ENCODE data around the gene TP53RK. TPM values are rescaled to one million over a fixed set of nuclear protein-coding genes. Genes with fewer than 3 reads are reported as not detected.

The TP53RK gene
- total RNA-seq, 1 experiment from 2014 or later, result 19.2 TPM

DNA sequence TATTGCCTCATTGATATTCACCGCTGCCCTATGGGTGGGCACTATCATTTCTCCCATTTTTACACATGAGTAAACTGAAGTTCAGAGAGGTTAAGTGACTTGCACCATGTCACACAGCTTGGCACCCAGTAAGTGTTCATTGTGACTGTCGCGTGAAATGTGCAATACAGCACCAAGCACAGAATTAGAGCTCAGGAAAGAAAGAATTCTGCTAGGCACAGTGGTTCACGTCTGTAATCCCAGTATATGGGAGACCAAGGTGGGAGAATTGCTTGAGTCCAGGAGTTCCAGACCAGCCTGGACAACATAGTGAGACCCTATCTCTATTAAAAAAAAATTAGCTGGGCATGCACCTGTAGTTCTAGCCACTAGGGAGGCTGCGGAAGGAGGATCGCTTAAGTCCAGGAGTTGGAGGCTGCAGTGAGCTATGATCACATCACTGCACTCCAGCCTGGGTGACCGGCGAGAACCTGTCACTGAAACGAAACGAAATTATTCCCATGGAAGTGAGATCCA lies 38.6 kb downstream of the TP53RK start:
- no TSS peak for BruUV-seq (replicated peaks)
- H3K27ac Mint-ChIP-seq (ENCODE audit: unreplicated experiment), result no peak overlapping the region
- CTCF ChIA-PET, result interaction anchor here (0.6 to 1.2 kb wide), 3 partner anchors 60 to 786 kb away, joined by 3 to 6 read pairs (median 3); no protein-coding TSS in a partner anchor

DNA sequence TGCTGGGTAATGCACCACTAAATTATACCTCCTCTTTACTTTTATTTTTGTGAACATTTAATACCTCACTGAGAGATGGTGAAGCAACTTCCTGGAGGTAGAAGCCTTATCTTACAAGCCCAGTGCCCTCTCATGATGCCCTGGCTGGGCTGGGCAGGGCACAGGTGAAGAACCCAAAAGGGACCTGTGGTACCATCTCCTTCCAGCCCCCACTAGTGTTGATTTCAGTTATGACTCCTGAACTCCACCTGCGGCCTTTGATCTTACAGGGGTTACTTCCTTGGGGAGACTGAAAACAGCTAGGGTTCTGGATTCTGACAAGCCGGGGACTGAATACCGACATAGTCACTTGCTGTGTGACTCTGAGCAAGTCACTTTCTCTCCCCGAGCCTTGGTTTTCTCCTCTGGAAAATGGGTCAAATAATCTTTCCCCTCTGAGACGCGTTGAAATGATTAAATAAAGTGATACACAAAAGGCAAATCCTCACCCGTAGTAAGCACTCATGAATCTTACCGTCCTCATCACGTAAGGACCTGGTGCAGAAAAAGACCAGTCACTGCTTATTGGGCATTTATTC lies 39.2 kb downstream of the TP53RK start:
- TF ChIP-seq, protein P1, sequence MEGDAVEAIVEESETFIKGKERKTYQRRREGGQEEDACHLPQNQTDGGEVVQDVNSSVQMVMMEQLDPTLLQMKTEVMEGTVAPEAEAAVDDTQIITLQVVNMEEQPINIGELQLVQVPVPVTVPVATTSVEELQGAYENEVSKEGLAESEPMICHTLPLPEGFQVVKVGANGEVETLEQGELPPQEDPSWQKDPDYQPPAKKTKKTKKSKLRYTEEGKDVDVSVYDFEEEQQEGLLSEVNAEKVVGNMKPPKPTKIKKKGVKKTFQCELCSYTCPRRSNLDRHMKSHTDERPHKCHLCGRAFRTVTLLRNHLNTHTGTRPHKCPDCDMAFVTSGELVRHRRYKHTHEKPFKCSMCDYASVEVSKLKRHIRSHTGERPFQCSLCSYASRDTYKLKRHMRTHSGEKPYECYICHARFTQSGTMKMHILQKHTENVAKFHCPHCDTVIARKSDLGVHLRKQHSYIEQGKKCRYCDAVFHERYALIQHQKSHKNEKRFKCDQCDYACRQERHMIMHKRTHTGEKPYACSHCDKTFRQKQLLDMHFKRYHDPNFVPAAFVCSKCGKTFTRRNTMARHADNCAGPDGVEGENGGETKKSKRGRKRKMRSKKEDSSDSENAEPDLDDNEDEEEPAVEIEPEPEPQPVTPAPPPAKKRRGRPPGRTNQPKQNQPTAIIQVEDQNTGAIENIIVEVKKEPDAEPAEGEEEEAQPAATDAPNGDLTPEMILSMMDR (IDR thresholded peaks at IDR 0.05; ENCODE audit: unreplicated experiment), result no peak
- DNase-seq, result no peak

More for the DNA sequence above, 38.6 kb downstream of the TP53RK start:
- TF ChIP-seq, protein P1 (IDR thresholded peaks at IDR 0.05; ENCODE audit: unreplicated experiment), result no peak
- Mint-ChIP-seq H3K27me3 (ENCODE audit: unreplicated experiment) (peaks cover 74% of the 10 kb centered on the region), H3K4me3 (ENCODE audit: low read depth, unreplicated experiment) (peak overlapping the region; percentile 11), H3K36me3 (ENCODE audit: insufficient read depth, unreplicated experiment) (peaks cover 8% of the 10 kb centered on the region), H3K4me1 (ENCODE audit: low read depth, unreplicated experiment) (no peaks in the 10 kb centered on the region), H3K9me3 (ENCODE audit: low read depth, unreplicated experiment) (no peaks in the 10 kb centered on the region)
- DNase-seq, result no peak
- intact Hi-C loops (cut with micrococcal nuclease; ENCODE audit: unreplicated experiment), result no loop called here

DNA sequence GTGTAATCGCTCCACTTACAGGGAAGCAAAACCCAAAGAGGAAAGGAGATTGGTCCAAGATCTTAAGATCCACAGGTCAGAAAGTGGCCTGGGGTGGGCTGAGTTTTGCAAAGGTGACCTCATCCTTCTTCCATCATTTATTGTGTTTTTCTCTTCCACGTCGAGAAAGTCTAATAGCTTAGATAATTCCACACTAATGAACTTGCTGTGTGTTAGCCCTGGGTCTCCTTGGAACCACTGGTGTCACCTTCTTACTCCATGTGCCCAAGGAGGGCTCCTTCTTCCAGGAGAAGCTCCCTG lies 39.6 kb downstream of the TP53RK start:
- CTCF ChIA-PET, result interaction anchor here (1.0 to 1.3 kb wide), 4 partner anchors 33 to 91 kb away, joined by 3 to 5 read pairs (median 4); no protein-coding TSS in a partner anchor
- peaks cover 8% of the 10 kb centered on the region for H3K36me3 Mint-ChIP-seq (ENCODE audit: insufficient read depth, unreplicated experiment)

More for the DNA sequence above, 39.2 kb downstream of the TP53RK start:
- H3K36me3 Mint-ChIP-seq (ENCODE audit: insufficient read depth, unreplicated experiment), result peaks cover 8% of the 10 kb centered on the region
- CTCF ChIA-PET, result interaction anchor here (1.0 to 1.3 kb wide), 3 partner anchors 33 to 91 kb away, joined by 3 to 5 read pairs (median 3); no protein-coding TSS in a partner anchor
- peaks cover 80% of the 10 kb centered on the region for H3K27me3 Mint-ChIP-seq (ENCODE audit: unreplicated experiment)
- intact Hi-C loops (cut with micrococcal nuclease; ENCODE audit: unreplicated experiment), result no loop called here
- no TSS peak for BruUV-seq (replicated peaks)
- no peak overlapping the region for H3K27ac Mint-ChIP-seq (ENCODE audit: unreplicated experiment)
- no peaks in the 10 kb centered on the region for H3K9me3 Mint-ChIP-seq (ENCODE audit: low read depth, unreplicated experiment)
- no peak overlapping the region for H3K4me3 Mint-ChIP-seq (ENCODE audit: low read depth, unreplicated experiment)
- no peaks in the 10 kb centered on the region for H3K4me1 Mint-ChIP-seq (ENCODE audit: low read depth, unreplicated experiment)

DNA sequence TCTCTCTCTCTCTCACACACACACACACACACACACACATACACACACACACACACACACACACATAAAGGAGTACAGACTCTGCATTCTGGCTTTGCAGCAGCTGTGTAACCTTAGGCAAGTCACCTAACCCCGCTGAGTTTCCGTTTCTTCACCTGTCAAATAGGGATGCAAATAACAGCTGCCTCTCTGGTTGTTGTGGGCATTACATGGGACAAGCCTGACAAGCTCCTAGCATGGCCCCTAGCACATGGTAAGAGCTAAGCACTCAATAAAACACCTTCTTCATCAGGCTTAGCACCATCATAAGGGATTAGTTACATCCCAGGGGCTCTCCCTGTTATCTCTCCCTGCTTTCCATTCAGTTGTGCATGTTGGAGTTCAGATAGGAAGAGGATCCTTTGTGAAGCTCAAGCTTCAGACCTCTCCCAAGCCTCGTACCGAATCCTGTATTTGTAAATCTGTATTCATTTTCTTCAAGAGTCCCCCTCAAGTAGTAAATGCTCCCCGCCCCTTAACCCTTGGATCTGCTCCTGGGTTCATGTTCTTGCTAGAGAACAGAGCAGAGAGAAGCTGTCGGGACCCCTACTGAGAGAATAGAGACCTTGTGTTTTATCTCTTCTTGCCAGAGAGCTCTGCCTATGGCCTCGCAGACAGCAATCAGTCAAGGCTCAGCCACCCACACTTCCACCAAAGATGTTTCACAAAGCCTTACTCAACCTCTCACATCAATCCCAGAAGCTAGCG lies 40.2 kb downstream of the TP53RK start:
- peaks cover 86% of the 10 kb centered on the region for H3K27me3 Mint-ChIP-seq (ENCODE audit: unreplicated experiment)
- no TSS peak for BruUV-seq (replicated peaks)

More for the DNA sequence above, 39.6 kb downstream of the TP53RK start:
- TF ChIP-seq, protein P1 (IDR thresholded peaks at IDR 0.05; ENCODE audit: unreplicated experiment), result no peak
- DNase-seq, result no peak
- Mint-ChIP-seq H3K4me3 (ENCODE audit: low read depth, unreplicated experiment) (no peak overlapping the region), H3K27ac (ENCODE audit: unreplicated experiment) (no peak overlapping the region), H3K27me3 (ENCODE audit: unreplicated experiment) (peaks cover 84% of the 10 kb centered on the region), H3K4me1 (ENCODE audit: low read depth, unreplicated experiment) (no peaks in the 10 kb centered on the region), H3K9me3 (ENCODE audit: low read depth, unreplicated experiment) (no peaks in the 10 kb centered on the region)
- no TSS peak for BruUV-seq (replicated peaks)
- intact Hi-C loops (cut with micrococcal nuclease; ENCODE audit: unreplicated experiment), result no loop called here

More for the DNA sequence above, 40.2 kb downstream of the TP53RK start:
- no peak for DNase-seq
- Mint-ChIP-seq H3K4me3 (ENCODE audit: low read depth, unreplicated experiment) (no peak overlapping the region), H3K9me3 (ENCODE audit: low read depth, unreplicated experiment) (no peaks in the 10 kb centered on the region), H3K4me1 (ENCODE audit: low read depth, unreplicated experiment) (no peaks in the 10 kb centered on the region), H3K36me3 (ENCODE audit: insufficient read depth, unreplicated experiment) (peaks cover 8% of the 10 kb centered on the region), H3K27ac (ENCODE audit: unreplicated experiment) (no peak overlapping the region)
- intact Hi-C loops (cut with micrococcal nuclease; ENCODE audit: unreplicated experiment), result no loop called here
- TF ChIP-seq, protein P1 (IDR thresholded peaks at IDR 0.05; ENCODE audit: unreplicated experiment), result no peak
- CTCF ChIA-PET, result interaction anchor here (1.0 to 1.3 kb wide), 4 partner anchors 32 to 90 kb away, joined by 3 to 5 read pairs (median 4); no protein-coding TSS in a partner anchor

Data from Calu3 (cell line).